ENCODE results near the gene NFASC. TPM values are rescaled to one million over a fixed set of nuclear protein-coding genes. Genes with fewer than 3 reads are reported as not detected.

NFASC gene
- total and polyA plus RNA-seq, 8 donors: 3.3 to 12.7 (median 6.7) TPM

GRCh38 chr1:204894606-204895005 is 23.9 kb downstream of the NFASC start:
- TF ChIP-seq, protein P1, sequence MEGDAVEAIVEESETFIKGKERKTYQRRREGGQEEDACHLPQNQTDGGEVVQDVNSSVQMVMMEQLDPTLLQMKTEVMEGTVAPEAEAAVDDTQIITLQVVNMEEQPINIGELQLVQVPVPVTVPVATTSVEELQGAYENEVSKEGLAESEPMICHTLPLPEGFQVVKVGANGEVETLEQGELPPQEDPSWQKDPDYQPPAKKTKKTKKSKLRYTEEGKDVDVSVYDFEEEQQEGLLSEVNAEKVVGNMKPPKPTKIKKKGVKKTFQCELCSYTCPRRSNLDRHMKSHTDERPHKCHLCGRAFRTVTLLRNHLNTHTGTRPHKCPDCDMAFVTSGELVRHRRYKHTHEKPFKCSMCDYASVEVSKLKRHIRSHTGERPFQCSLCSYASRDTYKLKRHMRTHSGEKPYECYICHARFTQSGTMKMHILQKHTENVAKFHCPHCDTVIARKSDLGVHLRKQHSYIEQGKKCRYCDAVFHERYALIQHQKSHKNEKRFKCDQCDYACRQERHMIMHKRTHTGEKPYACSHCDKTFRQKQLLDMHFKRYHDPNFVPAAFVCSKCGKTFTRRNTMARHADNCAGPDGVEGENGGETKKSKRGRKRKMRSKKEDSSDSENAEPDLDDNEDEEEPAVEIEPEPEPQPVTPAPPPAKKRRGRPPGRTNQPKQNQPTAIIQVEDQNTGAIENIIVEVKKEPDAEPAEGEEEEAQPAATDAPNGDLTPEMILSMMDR (IDR thresholded peaks at IDR 0.05): no peak
- Histone ChIP-seq H3K4me1 (no peaks in the 10 kb centered on the region), H3K27ac (no peak overlapping the region), H3K36me3 (no peaks in the 10 kb centered on the region), H3K9me3 (no peaks in the 10 kb centered on the region), H3K27me3 (no peaks in the 10 kb centered on the region), H3K4me3 (no peak overlapping the region)
- DNase-seq: no peak
- ATAC-seq: no peak
- no peak for FAIRE-seq
- intact Hi-C loops (cut with DNase I): no loop called here
- 40 to 59% methylated on average over 1 of the region's 1 CpG for whole genome bisulfite sequencing, 2 donors

- H3K9me3 ChIP-seq: no peaks in the 10 kb centered on the region
- TF ChIP-seq, protein P1 (IDR thresholded peaks at IDR 0.05): no peak
- no peak for ATAC-seq
- no peaks in the 10 kb centered on the region for H3K4me1 ChIP-seq
- H3K4me3 ChIP-seq: no peak overlapping the region
- no peak for FAIRE-seq
- no peaks in the 10 kb centered on the region for H3K27me3 ChIP-seq
- intact Hi-C loops (cut with DNase I): no loop called here
- 76 to 84% methylated on average over 6 of the region's 6 CpGs for WGBS, 2 donors
- no peak overlapping the region for H3K27ac ChIP-seq
- no peak for DNase-seq
- no peaks in the 10 kb centered on the region for H3K36me3 ChIP-seq
Observed at GRCh38 chr1:204896023-204896422, 25.4 kb downstream of the NFASC start.

DNA sequence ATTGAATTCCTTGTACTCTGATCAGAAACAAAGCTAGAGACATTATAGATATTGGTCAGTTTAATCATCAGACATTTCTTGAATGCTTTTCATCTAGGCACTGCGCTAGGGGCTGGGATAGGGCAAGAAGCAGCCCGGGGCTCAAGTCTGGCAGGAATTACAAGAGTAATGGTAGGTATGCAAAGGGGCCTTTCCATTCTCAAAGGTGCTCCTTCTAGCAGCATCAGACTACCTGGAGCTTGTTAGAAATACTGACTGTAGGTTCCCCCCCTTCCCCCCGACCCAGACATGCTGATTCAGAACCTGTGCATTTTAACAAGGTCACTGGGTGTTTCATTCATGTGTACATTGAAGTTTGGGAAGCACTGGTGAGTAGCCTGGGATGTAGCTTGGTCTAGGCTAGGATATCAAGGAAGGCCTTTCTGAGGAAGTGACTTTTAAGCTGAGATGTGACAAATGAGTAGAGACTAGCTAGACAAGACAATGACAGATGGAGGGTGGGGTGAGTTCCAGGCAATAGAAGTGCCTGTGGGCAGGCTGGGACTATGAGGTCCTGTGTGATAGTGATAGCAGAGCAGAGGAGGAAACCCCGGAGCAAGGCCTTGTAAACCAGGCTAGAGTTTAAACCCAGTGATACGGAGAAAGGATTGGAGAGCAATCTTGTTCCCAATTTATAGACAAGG is 26.3 kb downstream of the NFASC start:
- Histone ChIP-seq H3K36me3 (no peaks in the 10 kb centered on the region), H3K27me3 (no peaks in the 10 kb centered on the region), H3K4me1 (no peaks in the 10 kb centered on the region), H3K9me3 (no peaks in the 10 kb centered on the region), H3K27ac (no peak overlapping the region), H3K4me3 (no peak overlapping the region)
- ATAC-seq (no peak), DNase-seq (no peak), FAIRE-seq (no peak)
- WGBS, 2 donors: 83 to 86% methylated on average over 5 of the region's 5 CpGs
- intact Hi-C loops (cut with DNase I): no loop called here
- TF ChIP-seq, protein P1 (IDR thresholded peaks at IDR 0.05): no peak

- ATAC-seq (no peak), FAIRE-seq (no peak), DNase-seq (no peak)
- H3K4me1 ChIP-seq: no peaks in the 10 kb centered on the region
- intact Hi-C loops (cut with DNase I): no loop called here
- no peak overlapping the region for H3K4me3 ChIP-seq
- 72 to 90% methylated on average over 2 of the region's 2 CpGs for WGBS, 2 donors
- H3K9me3 ChIP-seq: no peaks in the 10 kb centered on the region
- H3K27me3 ChIP-seq: no peaks in the 10 kb centered on the region
- no peak overlapping the region for H3K27ac ChIP-seq
- H3K36me3 ChIP-seq: no peaks in the 10 kb centered on the region
- TF ChIP-seq, protein P1 (IDR thresholded peaks at IDR 0.05): no peak
Observed at GRCh38 chr1:204900721-204901120, 30.1 kb downstream of the NFASC start.

- intact Hi-C loops (cut with DNase I): no loop called here
- H3K36me3 ChIP-seq: no peaks in the 10 kb centered on the region
- no peak overlapping the region for H3K4me3 ChIP-seq
- WGBS, 2 donors: 64 to 72% methylated on average over 6 of the region's 6 CpGs
- H3K9me3 ChIP-seq: no peaks in the 10 kb centered on the region
- ATAC-seq (no peak), DNase-seq (no peak), FAIRE-seq (no peak)
- no peaks in the 10 kb centered on the region for H3K27me3 ChIP-seq
- TF ChIP-seq, protein P1 (IDR thresholded peaks at IDR 0.05): no peak
- no peak overlapping the region for H3K27ac ChIP-seq
- H3K4me1 ChIP-seq: no peaks in the 10 kb centered on the region
Observed at GRCh38 chr1:204902671-204903070, 32.0 kb downstream of the NFASC start.

Data from pancreas (tissue), 10 donors.